AG08396 (cell line): ENCODE measurements around the gene CCDC117.

Experiments used
- DNase-seq: peaks from one replicate; pipeline ENCODE4 v3.0.0; 2012; ENCODE audit warnings: low spot score, mixed read lengths

The CCDC117 gene

GRCh38 chr22:28830441-28830840 is 57.9 kb downstream of the CCDC117 start:
- no peak for DNase-seq

GRCh38 chr22:28831140-28832072 is 58.9 kb downstream of the CCDC117 start:
- DNase-seq = no peak

DNA sequence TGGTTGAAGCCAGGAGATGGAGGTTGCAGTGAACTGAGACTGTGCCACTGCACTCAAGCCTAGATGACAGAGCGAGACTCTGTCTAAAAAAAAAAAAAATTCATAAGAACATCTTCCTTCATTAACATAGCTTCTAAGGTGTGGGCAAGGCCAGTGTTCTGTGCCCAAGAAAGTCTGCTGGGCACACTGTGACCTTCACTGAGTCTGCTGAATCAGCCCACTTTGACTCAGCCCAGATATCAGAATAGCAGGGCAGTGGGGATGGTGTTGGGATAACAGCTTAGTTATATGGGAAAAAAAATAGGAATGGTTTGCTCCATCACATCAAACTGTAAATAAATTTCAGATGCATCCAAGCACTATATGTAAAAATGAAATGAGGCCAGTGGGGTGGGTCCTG is 60.2 kb downstream of the CCDC117 start:
- DNase-seq = no peak

GRCh38 chr22:28833276-28833923 is 60.9 kb downstream of the CCDC117 start:
- no peak for DNase-seq

DNA sequence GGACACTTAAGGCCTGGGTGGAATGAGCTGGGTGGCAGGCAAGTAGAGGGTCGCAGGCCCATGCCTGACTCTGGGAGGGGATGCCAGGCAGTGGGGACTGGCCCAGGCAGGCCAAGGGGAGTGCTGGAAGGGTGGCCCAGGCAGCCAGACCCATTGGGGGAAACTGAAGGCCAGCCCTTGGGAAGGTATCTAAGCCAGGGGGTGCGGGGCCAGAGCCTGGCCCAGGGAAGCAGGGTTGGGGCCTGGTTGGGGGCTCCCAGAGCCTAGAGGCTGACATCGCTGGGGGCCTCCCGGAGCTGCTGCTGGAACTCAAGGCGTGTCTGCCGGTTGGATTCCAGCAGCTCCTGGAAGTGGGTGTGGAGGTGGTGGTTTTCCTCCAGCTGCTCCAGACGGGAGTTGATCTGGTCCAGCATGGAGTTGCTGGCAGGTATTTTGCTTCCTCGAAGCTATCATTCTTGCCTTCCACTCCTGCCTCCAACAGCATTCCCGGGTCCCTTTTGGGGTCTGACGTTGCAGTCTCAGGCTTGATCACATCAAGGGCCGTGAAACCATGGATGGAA is 63.2 kb downstream of the CCDC117 start:
- DNase-seq = no peak

DNA sequence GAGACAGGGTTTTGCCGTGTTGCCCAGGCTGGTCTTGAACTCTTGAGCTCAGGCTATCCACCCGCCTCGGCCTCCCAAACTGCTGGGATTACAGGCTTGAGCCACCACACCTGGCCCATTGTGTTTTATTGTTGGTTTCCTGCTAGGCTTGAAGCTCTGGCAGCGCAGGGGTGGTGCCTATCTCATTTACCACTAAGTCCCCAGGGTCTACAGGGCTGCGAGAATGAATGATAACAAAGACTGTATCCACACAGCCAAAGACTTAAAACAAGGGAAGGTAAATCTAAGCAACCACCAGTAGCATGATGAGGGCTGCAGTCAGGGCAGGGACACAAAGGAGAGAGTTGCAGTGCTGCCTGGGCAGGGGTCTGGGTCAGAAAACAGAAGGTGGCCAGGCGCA is 65.1 kb downstream of the CCDC117 start:
- DNase-seq = no peak
